A673 (cell line): ENCODE data around the gene KDM4D.

Source experiments
- EZH2 ChIP-seq: fragments of 200-600 bp; sonication (generic); IDR thresholded peaks from 2 replicates; pipeline ENCODE4 v1.6.1; 2017; ENCODE audit warnings: borderline replicate concordance, low read depth, mild to moderate bottlenecking, mixed read lengths, antibody characterized with exemption, low read length; ENCODE audit not compliant: poor library complexity, severe bottlenecking
- TF ChIP-seq, protein P1 (sequence below): fragments of 300-800, 200-600 bp; sonication (generic); conservative IDR thresholded peaks from 2 replicates; pipeline ENCODE4 v1.5.1; 2017; ENCODE audit warnings: low read depth, mild to moderate bottlenecking, antibody characterized with exemption, low read length, moderate library complexity, mixed read lengths

DNA sequence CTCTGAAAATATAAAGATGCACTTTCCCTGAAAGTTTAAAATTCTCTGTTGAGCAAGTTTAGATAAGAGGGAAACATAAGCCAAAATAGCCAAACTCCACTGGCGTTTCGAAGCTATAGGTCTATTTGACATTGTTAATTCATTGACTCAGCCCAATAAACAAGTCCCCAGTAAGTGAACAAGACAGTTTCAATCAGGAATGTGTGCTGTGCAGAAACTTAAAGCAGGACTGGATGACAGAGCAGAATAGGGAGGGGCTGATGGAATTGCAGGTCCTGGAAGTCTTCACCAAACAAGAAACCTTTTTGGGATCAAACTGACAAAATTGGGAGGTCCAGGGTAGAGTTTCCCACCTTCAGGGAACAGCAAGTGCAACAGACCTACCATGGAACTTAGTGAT, 42.6 kb downstream of the KDM4D start:
- TF ChIP-seq, protein P1, sequence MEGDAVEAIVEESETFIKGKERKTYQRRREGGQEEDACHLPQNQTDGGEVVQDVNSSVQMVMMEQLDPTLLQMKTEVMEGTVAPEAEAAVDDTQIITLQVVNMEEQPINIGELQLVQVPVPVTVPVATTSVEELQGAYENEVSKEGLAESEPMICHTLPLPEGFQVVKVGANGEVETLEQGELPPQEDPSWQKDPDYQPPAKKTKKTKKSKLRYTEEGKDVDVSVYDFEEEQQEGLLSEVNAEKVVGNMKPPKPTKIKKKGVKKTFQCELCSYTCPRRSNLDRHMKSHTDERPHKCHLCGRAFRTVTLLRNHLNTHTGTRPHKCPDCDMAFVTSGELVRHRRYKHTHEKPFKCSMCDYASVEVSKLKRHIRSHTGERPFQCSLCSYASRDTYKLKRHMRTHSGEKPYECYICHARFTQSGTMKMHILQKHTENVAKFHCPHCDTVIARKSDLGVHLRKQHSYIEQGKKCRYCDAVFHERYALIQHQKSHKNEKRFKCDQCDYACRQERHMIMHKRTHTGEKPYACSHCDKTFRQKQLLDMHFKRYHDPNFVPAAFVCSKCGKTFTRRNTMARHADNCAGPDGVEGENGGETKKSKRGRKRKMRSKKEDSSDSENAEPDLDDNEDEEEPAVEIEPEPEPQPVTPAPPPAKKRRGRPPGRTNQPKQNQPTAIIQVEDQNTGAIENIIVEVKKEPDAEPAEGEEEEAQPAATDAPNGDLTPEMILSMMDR, result no peak
- no peak for TF ChIP-seq EZH2
